Bronchus fibroblast of lung (primary cell): Measurements from ENCODE around the gene CEP126. TPM values are rescaled to one million over a fixed set of nuclear protein-coding genes. Genes with fewer than 3 reads are reported as not detected.

Source experiments
- total RNA-seq: library from RNA; depleted of rRNA; stranded (reverse); fragments of >200 nt; gene quantifications from 2 replicates; pipeline ENCODE4 v1.2.3, GENCODE V29; 2015

Gene CEP126, protein sequence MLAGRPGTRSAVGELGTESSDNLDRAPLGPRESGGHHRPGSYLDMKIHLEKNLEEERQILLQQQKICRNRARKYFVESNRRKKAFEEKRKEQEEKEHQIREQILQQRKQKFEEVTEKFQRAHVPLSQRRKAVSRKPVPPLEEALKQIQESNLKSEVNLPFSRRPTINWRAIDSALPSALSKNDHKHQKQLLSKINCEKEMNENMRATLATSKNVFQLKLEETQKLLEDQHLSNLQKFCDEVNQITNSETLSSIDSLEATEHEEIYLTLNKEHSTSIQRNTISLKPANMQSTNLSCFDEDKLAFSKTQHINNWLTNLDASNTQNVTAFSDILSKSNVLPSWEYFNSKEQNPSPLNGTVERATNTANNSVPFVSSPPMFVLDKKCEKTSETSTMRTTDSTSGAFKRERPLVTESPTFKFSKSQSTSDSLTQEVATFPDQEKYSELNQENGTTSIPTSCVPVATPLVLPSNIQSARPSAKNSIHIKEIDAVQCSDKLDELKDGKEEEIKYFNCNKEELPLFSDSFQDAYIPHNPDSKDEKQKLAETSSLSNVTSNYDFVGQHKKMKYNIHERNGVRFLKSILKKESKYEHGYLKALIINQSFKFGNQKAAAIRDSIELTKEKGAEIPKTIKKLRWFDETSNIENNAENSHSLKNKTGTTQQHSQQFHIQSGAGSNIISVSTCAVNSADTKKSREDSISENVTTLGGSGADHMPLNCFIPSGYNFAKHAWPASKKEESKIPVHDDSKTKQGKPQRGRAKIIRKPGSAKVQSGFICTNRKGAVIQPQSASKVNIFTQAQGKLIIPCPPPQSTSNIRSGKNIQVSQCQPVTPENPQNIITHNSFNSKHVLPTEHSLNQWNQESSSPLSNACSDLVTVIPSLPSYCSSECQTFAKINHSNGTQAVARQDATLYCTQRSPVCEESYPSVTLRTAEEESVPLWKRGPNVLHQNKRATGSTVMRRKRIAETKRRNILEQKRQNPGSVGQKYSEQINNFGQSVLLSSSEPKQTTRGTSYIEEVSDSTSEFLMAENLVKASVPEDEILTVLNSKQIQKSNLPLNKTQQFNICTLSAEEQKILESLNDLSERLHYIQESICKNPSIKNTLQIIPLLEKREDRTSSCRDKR
- 0.89 and 1.3 TPM in 2 replicates for total RNA-seq

DNA sequence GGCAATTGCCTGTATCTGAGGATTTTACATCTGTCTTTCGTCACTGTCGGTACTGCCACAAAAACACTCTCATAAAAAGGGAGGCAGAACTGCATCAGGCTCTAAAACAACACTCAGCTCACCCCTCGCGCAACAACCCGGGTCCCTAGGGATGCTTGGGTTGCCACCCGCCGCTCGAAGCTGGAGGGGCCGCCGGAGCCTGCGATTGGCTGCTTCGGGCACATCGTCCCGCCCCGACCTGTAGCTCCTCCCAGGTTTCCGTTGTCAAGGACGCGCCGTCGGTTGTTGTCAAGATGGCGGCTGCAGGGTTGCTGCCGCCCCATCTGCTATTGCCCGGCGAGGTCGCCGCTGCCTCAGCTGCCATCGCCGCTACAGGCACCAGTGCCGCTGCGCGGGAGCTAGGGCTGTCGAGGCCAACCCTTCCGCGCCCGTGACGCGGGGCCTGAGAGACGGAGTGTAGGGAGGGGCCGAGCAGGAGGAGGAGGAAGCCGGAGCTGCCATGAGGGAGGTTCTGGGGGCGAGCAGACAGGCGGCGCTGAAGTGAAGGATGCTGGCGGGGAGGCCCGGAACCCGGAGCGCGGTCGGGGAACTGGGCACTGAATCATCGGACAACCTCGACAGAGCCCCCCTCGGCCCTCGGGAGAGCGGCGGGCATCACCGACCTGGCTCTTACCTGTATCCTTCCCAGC lies at the start of gene CEP126:
TSS of gene CEP126 (plus strand) at position 273 of the 689 bp plus-strand sequence. CDS start at position 548, 275 bp downstream.

GRCh38 chr11:101916422-101916821 lies 1.6 kb downstream of the CEP126 start, which contains the start of gene ANGPTL5:
TSS of gene ANGPTL5 (minus strand) at chr11:101916522. CDS start at chr11:101907909, 8,613 bp downstream.

DNA sequence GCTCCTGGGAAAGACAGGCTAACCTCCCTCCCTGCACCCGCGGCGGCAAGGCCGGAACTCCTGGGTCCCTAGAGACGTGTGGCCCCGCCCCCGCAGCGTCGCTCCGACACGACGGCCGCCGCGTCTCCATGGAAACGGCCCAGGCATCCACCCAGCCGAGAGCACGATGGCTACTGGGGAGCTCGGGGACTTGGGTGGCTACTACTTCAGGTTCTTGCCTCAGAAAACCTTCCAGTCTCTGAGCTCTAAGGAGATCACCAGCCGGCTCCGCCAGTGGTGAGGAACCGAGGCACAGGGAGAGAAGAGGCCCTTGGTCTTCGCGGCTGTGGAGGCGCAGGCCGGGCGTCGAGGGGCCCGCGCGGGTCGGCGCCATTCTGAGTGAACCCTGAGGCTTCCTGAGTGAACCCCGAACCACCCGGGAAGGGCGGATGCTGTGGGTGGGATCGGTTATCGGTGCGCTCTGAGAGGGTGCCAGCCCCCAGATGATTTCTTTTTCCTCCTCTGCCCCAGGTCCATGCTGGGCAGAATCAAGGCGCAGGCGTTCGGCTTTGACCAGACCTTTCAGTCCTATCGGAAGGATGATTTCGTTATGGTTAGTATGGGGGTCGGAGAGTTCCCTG lies 132.6 kb downstream of the CEP126 start, which contains the start of gene CFAP300:
TSS of gene CFAP300 (plus strand) at position 133 of the 620 bp plus-strand sequence. CDS start at position 167, 34 bp downstream.

Other genes starting within 250 kb of the CEP126 start
- gene ANGPTL5, start 1.5 kb downstream of the CEP126 start, total RNA-seq: not detected in 2 replicates
- 1.5 and 3.3 TPM in 2 replicates for gene CFAP300, start 132.4 kb downstream of the CEP126 start, total RNA-seq
- gene YAP1, start 195.4 kb downstream of the CEP126 start, total RNA-seq: 98.7 and 112 TPM in 2 replicates